GM19452 (cell line): ENCODE results near the gene KRT13.

ENCODE experiments used
- ATAC-seq: cut with Tn5 transposase; IDR thresholded peaks from one replicate; pipeline ENCODE4 v1.9.1; 2021; ENCODE audit not compliant: unreplicated experiment

KRT13 gene

DNA sequence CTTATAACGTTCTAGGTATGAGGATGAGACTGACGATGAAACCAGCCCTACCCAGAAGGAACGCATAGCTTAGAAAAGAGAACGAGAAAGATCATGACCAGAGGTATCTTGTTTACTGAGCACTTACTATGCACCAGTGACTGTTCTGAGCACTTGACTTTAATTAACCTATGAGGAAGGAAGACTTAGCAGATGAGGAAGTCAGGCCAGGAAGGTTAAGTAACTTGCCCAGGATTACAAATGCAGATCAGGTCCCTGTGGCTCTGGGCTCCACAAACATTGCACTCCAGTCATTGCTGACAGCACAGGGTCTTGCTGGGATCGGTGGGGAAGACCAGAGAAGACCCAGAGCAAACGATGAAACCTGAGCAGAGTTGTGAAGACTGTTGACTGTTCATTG, 7.1 kb downstream of the KRT13 start:
- ATAC-seq: no peak

DNA sequence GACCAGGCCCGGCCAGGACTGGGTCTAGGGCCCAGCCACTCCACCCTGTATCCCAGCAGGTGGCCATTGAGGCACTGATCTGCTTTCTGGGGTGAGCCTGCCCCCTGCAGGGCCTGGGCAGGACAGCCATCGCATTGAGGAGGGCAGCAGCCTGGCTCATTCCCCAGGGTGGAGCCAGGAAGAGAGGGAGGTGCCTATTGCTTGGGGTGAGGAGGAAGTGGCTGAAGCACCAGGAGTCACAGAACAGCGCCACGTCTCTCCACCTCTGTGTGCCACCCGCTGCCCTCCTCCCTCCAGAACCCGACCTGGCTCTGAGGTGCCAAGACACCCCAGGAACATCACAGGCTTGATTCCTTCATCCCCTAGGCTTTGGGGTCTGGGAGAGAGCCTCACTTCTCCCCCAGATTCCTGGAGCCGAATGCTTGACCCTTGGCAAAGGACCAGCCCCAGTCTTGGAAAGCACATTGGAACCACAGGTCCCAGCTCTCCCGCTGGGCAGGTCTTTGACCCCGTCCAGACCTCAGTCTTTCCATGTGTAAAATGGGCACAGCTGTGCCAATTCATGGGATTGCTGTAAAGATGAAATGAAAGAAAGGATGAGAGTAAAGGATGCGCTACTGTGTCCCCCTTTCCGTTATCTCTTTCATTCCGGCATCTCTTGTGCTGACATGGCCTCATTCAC, 8.5 kb downstream of the KRT13 start:
- peak; percentile 70 for ATAC-seq

DNA sequence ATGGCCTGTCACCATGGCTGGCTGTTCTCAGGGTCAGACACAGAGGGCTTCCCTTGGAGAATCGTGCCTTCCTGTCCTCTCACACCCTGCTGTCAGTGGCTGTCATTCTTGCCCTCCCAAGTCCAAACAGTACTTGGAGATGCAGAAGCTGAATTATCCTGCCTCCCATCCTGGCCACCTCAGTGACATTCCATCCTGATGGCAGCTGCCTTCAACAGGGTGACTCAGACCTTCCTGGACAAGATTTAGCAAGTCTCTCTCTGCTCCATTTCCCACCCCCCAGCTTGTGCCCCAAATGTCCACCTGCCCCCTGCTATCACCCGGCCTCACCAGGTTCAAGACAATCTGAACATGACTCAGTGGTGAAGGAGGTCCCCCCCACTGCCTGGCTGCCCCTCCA, 10.9 kb downstream of the KRT13 start:
- ATAC-seq: no peak

DNA sequence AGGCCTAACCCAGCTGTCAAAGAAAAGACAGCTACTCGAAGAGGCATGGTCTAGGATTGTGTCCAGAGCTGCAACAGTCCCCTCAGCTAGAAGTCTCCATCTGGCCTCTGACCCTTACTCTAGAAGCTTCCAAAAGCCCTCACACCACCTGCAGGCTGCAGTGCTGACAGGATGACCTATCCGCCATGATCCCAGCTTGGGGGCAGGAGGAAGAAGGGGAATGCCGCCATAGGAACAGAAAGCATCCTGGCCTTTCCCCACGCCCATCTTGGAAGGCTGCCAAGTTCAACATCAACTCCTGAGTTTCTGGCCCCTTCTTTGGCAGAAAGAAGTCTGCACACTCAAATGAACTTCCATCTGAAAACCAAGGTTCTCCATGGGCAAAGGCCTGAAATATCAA, 12.6 kb downstream of the KRT13 start:
- no peak for ATAC-seq

DNA sequence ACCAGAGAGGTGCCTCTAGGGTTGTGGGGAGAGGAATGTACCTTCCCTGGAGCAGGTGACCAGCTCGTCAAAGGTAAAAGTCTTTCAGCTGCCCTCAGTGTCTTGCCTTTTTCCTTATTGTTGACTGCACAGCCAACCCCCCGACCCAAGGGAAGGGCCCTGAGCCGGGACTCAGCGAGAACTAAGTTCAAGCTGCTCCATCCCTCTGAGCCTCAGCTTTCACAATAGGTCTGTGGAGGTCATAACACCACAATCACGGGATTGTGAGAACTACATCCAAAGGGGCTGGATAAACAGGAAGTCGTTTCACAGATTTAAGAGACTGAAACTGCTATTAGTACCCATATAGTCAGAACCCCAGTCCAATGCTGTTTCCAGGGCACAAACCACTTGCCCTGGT, 13.1 kb downstream of the KRT13 start:
- ATAC-seq: no peak

DNA sequence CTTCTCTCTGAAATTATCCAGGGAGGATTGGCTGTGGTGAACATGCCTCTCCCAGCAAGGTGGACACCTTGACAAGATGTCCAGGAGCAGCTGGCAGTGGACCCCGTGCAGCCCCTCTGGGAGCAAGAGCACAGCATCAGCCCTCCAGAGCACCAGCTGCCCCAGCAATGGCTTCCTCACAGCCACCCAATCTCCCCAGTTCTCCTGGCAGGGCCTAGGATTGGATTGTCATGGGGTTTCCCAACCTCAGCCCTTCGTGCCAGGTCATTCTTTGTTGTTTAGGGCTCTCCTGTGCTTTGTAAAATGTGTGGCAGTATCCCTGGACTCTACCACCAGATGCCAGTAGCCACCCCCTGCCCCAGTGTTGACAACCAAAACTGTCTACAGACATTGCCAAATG, 13.9 kb downstream of the KRT13 start:
- ATAC-seq: no peak

DNA sequence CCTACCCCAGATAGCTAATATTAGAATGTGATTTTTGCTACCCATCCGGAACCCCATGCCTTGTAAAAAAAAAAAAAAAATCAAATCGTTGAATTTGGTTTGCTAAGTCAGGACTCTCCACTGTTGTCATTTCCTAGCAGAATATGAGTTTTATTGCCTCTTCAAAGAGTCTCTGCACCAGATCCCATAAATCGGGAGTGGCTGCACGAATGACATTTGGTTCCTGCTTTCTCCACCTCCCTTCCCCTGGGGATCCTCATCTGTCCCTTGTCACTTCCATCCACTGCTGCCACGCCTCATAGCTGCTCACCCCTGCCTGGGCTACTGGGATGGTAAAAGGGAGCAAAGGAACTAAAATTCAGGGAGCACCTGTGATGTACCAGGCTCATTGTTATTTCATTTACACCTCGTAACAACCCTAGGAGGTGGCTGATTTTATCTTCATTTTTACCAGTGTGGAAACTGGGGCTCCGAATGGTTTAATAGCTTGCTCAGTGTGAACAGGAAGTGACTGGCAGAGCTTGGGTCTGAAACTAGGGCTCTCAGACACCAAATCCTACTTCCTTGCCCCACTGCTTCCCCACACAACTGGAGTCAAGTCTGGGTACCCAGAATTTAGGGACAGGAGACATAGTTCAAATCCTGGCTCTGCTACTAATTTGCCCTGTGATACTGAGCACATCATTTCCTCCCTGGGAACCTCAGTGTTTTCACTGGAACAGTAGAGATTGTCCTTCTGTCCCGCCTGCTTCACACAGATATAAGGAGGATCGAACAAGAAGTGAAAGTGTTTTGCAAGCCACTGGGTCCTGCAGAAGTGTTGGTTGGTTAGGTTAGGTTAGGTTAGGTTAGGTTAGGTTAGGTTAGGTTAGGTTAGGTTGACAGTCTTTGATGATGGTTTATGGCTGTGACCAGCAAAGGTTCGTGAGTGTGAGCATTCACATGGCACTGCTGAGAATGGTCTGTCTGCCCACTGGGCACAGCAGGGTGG, 15.1 kb downstream of the KRT13 start:
- no peak for ATAC-seq

DNA sequence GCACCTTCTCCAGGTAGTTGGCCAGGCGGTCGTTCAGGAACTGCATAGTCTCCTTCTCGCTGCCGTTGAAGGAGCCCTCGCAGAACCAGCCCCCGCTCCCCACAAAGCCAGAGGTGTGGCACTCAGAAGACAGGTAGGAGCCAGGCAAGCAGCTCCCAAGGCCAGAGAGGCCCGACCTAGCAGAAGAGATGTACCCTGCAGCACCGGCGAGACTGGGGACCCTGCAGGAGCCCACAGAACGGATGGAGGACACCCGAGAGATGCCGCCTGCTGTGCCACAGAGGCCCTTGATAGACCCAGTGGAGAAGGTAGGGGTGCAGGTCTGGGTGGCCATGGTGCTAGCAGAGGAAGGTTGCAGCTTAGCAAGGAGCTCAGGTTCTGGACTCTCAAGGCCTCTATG, 15.9 kb downstream of the KRT13 start, which contains the start of gene KRT36:
Gene KRT36 (minus strand): TSS at position 380 of the 400 bp plus-strand sequence. CDS start 46 bp downstream, at position 334.
- ATAC-seq: no peak

DNA sequence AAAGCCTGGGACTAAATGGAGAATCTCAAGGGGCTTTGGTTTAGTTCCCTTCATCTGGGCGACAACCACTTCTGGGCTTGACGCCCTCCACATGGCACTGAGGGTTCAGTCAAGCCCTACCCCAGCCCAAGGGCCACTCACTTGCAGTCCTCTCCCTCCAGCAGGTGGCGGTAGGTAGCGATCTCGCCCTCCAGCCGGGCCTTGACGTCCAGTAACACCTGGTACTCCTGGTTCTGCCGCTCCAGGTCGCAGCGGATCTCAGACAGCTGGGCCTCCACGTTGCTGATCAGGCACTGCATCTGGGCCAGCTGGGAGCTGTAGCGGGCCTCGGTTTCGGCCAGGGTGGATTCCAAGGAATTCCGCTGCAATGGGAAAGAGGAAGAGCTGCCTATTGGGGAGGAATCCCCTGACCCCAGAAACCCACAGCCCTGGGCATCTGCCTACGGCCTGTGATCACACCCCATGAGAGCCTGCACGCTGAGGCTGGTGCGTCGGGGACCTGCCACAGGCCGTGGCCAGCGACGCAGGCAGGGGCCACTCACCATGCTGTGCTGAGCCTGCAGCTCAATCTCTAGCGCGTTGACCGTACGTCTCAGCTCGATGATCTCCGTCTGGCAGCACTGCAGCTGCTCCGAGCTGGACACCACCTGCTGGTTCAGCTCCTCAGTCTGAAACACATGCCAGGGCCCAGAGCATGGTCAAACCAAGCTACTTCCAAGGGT, 18.4 kb downstream of the KRT13 start:
- ATAC-seq: no peak

DNA sequence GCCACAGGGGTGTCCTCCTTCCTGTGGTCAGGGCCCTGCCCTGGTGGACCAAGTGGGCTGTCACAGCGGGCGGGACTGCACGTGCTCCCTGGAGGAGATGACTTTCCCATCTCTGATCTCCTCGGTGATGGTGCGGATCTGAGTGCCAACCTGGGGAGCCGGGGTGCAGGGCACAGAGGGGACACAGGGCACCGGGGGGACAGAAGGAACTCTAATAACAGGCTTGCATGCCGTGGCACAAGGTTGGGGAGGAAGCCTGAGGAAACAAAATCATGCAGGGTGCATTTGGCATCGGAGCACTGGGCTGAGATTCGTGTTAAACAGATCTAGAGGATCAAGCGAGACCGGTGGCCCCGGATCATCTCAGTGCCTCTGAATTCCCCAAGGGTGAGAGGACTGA, 19.1 kb downstream of the KRT13 start:
- no peak for ATAC-seq

DNA sequence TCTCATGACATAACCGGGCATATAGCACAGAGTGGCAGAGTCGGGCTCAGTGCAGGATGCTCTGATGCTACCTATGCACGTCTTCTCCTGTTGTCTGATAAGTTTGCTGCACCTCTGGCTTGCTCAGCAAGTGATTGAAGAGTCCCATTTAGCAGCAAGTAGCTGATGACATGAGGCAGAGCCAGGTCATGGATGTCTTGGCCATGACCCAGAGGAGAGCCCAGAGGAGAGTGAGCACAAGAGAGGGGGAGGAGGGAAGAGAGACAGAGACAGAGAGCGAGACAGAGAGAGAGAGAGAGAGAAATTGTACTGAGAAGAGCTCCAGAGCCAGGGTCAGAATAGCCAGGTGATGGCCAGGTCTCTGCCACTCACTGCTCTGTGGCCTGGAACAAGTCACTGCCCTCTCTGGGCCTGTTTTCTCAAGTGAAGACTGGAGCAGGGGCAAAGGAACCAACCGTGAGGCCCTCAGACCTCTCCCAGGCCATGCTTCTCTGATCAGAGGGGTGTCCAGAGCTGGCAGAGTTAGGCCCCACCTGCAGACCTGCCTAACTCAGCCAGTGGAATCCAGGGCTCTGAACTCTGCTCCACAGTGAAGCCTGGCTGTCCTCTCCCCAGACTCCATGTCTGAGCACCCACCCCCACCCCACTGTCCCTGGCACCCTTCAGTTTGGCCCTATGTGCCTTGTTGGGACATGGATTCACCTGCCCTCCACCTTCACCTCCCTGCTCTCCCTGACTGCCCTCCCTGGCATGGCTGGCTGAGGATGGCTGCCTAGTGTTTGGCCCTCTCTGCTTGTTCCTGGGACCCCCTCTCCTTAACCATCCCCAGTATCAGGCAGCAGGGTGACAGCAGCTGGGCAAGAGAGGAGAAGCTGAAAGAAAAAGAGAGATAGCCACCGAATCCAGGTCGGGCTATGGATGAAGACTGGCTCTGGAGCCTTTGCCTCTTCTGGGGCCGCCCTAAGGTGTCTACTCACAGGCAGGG, 20.2 kb downstream of the KRT13 start:
- ATAC-seq: no peak

DNA sequence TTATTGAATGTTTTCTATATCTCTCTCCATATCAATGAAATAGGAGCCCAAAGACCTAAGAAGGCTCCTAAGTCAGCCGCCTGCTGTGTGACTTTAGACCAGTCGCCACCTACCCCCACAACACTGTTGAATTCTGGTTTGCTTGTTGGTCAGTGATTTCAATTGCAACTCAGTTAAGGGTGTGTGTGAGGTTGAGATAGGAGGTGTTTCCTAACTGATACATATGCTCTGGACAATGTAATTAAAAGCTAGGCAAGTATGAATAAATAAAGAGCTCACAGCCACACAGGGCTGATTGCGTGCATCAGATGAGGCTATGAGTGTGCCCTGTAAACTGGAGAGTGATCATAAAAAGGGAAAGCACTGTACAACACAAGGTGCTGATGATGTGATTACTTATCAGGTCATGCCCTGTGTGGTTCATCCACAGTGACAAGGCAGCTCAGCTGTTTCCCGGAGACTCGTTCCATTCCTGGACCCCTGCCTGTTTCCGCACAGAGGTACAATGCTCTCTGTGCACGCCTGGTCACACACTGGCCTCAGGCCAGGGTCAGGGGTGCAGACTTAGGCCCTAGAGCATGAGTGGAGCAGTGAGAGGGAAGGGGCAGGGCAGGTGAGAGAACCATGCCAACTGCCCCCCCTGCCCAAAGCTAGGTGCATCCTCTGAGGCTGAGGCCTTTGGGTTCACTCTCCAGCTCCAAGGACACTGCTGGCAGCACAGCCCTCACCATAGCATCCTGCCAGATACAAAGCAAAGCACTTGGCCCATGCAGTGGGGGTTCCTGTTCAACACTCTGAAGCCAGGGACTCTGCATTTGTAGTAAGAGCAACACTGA, 21.2 kb downstream of the KRT13 start:
- no peak for ATAC-seq

DNA sequence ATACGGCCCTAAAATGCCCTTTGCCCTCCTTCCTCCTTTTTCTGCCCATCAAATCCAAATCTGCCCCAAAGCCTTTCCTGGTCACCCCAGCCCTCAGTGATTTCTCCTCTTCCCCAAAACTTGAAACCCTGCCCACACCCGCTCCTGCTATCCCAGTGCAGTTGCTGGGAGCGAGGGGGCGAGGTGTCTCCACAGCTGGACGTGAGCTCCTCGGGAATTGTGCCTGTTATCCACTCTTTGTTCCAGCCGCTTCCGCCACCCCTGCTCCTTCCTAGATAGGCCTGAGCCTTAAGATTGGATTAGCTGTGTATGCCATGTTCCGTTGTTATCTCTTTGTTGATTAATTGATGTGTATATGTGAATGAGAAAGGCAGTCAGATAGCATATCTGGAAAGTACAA, 21.9 kb downstream of the KRT13 start:
- no peak for ATAC-seq

DNA sequence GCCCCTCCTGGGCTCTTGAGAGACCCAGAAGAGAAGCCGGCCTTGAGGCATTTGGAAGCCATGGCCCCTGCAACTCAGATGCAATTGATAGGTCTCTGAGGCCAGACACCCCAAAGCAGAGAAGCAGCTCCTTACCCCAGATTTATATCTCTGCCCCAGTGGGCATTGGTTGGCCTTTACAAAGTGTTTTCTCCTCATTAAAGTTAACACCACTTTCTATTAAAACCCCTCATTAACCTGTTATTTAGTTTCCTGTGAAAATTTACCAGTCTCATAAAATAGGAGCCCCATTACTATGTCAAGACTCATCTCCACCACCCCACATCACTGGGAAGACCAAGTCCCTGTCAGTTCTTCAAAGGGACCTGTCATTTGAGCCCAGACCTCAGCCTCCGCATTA, 24.4 kb downstream of the KRT13 start, which contains the start of gene KRT35:
Gene KRT35 (minus strand): TSS at position 116 of the 400 bp plus-strand sequence. CDS start 54 bp downstream, at position 62.
- ATAC-seq: no peak

DNA sequence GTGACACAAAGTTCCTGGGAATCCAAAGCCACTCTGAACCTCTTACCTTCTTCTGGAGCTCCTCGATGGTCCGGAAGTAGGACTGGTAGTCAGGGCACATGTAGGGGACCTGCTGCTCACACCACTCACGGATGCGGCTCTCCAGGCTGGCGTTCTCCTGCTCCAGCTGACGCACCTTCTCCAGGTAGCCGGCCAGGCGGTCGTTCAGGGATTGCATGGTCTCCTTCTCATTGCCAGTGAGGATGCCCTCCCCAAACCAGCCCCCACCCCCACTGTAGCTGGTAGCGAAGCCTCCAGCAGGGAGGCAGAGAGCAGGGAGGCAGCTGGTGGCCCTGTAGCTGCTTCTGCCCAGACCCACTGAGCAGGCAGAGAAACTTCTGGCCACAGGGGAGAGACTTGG, 24.8 kb downstream of the KRT13 start:
- ATAC-seq: no peak

DNA sequence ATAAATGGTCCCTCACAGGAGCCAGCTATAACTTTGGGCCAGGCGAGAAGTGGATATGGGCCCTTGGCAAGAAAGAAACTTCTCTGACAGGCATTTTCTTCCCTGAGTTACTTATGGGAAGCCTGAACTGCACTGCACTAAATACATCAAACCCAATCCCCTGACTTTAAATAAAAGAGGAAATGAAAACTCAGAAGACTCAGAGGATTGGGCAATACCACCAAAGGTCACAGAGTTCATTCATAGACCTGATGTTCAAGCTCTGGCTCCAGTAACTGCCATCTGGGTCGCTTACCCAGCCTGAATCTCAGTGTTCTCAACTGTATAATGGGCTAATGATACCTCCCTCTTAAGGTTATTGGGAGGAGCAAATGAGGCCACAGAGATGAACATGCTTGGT, 25.3 kb downstream of the KRT13 start:
- ATAC-seq: no peak

DNA sequence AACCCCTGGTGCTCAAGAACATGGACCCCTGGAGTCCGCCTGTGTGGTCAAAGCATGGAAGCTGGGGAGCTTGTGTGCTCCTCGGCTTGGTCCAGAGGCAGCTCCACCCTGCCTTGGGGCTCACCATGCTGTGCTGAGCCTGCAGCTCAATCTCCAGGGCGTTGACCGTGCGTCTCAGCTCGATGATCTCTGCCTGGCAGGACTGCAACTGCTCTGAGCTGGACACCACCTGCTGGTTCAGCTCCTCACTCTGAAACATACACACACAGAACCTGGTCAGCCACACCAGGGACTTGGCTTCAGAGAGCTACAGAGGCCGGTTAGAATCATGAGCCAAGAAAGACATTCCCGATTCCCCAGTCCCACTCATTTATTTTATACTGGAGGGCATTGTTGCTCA, 27.2 kb downstream of the KRT13 start:
- ATAC-seq: no peak

DNA sequence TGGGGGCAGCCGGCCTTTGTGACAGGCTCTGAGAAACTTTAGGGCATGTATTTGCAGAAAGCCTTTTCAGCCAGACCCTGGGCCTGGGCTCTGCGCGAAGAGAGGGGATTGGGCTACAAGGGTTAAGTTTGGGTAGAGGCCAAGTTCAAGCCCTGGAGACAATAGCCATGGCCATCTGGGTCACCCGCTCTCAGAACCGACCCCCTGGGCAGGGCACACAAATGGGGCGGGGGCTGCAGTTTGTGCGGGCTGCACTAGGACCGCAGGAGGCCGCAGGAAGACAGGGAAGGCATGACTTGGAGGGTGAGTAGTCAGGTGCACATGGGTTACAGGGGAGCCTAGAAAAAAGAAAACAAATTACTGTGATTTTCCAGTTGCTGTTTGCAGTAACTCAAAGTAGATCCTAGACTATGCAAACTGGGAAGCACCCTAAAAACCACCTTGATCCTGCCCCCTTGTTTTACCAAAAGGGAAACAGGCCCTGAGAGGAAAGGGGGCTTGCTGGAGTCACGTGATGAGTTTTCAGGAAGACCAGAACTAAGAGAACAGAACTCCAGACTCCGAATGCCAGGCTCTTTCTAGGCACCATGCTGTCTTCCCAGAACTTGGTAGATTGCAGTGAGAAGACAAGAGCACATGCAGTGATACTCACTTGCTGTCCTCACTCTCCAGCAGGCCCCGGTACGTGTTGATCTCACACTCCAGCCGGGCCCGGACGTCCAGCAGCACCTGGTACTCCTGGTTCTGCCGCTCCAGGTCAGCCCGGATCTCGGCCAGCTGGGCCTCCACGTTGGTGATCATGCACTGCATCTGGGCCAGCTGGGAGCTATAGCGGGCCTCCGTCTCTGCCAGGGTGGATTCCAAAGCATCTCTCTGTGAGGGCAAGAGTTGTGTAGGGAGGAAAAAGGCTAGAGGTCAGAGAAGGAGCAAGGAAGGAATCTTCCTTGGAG, 28.3 kb downstream of the KRT13 start:
- no peak for ATAC-seq
